Activated CD4-positive, alpha-beta T cell treated with anti-CD3 and anti-CD28 coated beads, Interleukin-2, amount 10 ng/mL, durations not matched to agents 24 days and 14 days (primary cell): ENCODE measurements around the gene VPS25. TPM values are rescaled to one million over a fixed set of nuclear protein-coding genes. Genes with fewer than 3 reads are reported as not detected.
A peak's percentile ranks its signal among the peaks of the same experiment; 100 is the strongest.

ENCODE experiments used
- DNase-seq: peaks from one replicate; pipeline ENCODE4 v3.0.0; 2022
- H3K27ac Mint-ChIP-seq: one replicate; pipeline ENCODE4 v1.8.0; 2022; ENCODE audit warnings: mild to moderate bottlenecking, mixed read lengths
- H3K27me3 Mint-ChIP-seq: one replicate; pipeline ENCODE4 v1.8.0; 2022; ENCODE audit warnings: mixed read lengths
- H3K36me3 Mint-ChIP-seq: one replicate; pipeline ENCODE4 v1.8.0; 2022; ENCODE audit warnings: low read depth, mild to moderate bottlenecking, mixed read lengths
- H3K4me1 Mint-ChIP-seq: one replicate; pipeline ENCODE4 v1.8.0; 2021; ENCODE audit warnings: mixed read lengths
- H3K4me3 Mint-ChIP-seq: one replicate; pipeline ENCODE4 v1.8.0; 2022; ENCODE audit warnings: mild to moderate bottlenecking, moderate library complexity, mixed read lengths
- H3K9me3 Mint-ChIP-seq: one replicate; pipeline ENCODE4 v1.8.0; 2021; ENCODE audit warnings: mixed read lengths
- intact Hi-C: fragments of 100-400 bp; cut with micrococcal nuclease; formaldehyde crosslinking; loops from one replicate; pipeline ENCODE4 v1.15.1; 2023
- total RNA-seq: library from RNA; stranded (reverse); gene quantifications from 2 replicates; pipeline ENCODE4 v1.2.3, GENCODE V29; 2022

VPS25 gene
- total RNA-seq, 1 donor from 2014 or later = 89.5 TPM

GRCh38 chr17:42795061-42795460 lies 21.8 kb downstream of the VPS25 start:
- H3K27me3 Mint-ChIP-seq = peaks cover 10% of the 10 kb centered on the region
- intact Hi-C loops = no loop called here
- peak overlapping the region; percentile 40 for H3K27ac Mint-ChIP-seq
- H3K4me3 Mint-ChIP-seq = no peak overlapping the region
- H3K36me3 Mint-ChIP-seq = peaks cover 10% of the 10 kb centered on the region
- H3K4me1 Mint-ChIP-seq = peaks cover 16% of the 10 kb centered on the region
- peaks cover 3% of the 10 kb centered on the region for H3K9me3 Mint-ChIP-seq
- no peak for DNase-seq

GRCh38 chr17:42795465-42795864 lies 22.2 kb downstream of the VPS25 start:
- Mint-ChIP-seq H3K4me3 (peak overlapping the region; percentile 19), H3K27ac (no peak overlapping the region), H3K9me3 (peaks cover 3% of the 10 kb centered on the region), H3K4me1 (peaks cover 16% of the 10 kb centered on the region), H3K27me3 (peaks cover 10% of the 10 kb centered on the region), H3K36me3 (peaks cover 10% of the 10 kb centered on the region)
- intact Hi-C loops = no loop called here
- DNase-seq = no peak

GRCh38 chr17:42796066-42796758 lies 23.0 kb downstream of the VPS25 start:
- intact Hi-C loops = no loop called here
- peaks cover 10% of the 10 kb centered on the region for H3K36me3 Mint-ChIP-seq
- peaks cover 9% of the 10 kb centered on the region for H3K27me3 Mint-ChIP-seq
- DNase-seq = no peak
- peaks cover 3% of the 10 kb centered on the region for H3K9me3 Mint-ChIP-seq
- H3K4me1 Mint-ChIP-seq = peaks cover 16% of the 10 kb centered on the region
- no peak overlapping the region for H3K4me3 Mint-ChIP-seq
- no peak overlapping the region for H3K27ac Mint-ChIP-seq

GRCh38 chr17:42797067-42798007 lies 24.1 kb downstream of the VPS25 start:
- DNase-seq = no peak
- H3K36me3 Mint-ChIP-seq = peaks cover 10% of the 10 kb centered on the region
- peaks cover 3% of the 10 kb centered on the region for H3K9me3 Mint-ChIP-seq
- H3K4me3 Mint-ChIP-seq = peak overlapping the region; percentile 95
- peaks cover 16% of the 10 kb centered on the region for H3K4me1 Mint-ChIP-seq
- intact Hi-C loops = loop anchor here (1.0 kb wide), 1 partner anchor 27 kb away; the partner anchor contains the start of gene BECN1
- H3K27me3 Mint-ChIP-seq = peaks cover 12% of the 10 kb centered on the region
- H3K27ac Mint-ChIP-seq = no peak overlapping the region

- DNase-seq = no peak
- Mint-ChIP-seq H3K4me1 (peaks cover 16% of the 10 kb centered on the region), H3K27ac (peak overlapping the region; percentile 73), H3K4me3 (peak overlapping the region; percentile 95), H3K9me3 (peaks cover 3% of the 10 kb centered on the region), H3K27me3 (peaks cover 12% of the 10 kb centered on the region), H3K36me3 (peaks cover 10% of the 10 kb centered on the region)
- intact Hi-C loops = loop anchor here (1.0 kb wide), 1 partner anchor 26 kb away; the partner anchor contains the start of gene BECN1
Measured at GRCh38 chr17:42798011-42798382, 24.7 kb downstream of the VPS25 start.

- Mint-ChIP-seq H3K27ac (peak within 1 kb of the TSS; percentile 73), H3K9me3 (peaks cover 3% of the 10 kb centered on the region), H3K36me3 (peaks cover 10% of the 10 kb centered on the region), H3K27me3 (peaks cover 12% of the 10 kb centered on the region), H3K4me1 (peaks cover 16% of the 10 kb centered on the region), H3K4me3 (peak within 1 kb of the TSS; percentile 95)
- peak; percentile 95 for DNase-seq
- intact Hi-C loops = loop anchor here (1.0 kb wide), 1 partner anchor 26 kb away; the partner anchor contains the start of gene BECN1
Measured at GRCh38 chr17:42798383-42799380, 25.4 kb downstream of the VPS25 start, which contains the start of the genes CNTD1 and COA3. Gene CNTD1 (plus strand): TSS chr17:42798861. CDS start chr17:42799068, 207 bp downstream. Gene COA3 (minus strand): TSS chr17:42798704. CDS start chr17:42798681, 23 bp downstream.

- Mint-ChIP-seq H3K4me1 (peaks cover 4% of the 10 kb centered on the region), H3K4me3 (no peak overlapping the region), H3K27ac (no peak overlapping the region), H3K9me3 (peaks cover 3% of the 10 kb centered on the region), H3K36me3 (peaks cover 2% of the 10 kb centered on the region), H3K27me3 (peaks cover 12% of the 10 kb centered on the region)
- intact Hi-C loops = no loop called here
- no peak for DNase-seq
Measured at GRCh38 chr17:42803074-42803883, 30.0 kb downstream of the VPS25 start.

- H3K9me3 Mint-ChIP-seq = no peaks in the 10 kb centered on the region
- H3K4me3 Mint-ChIP-seq = no peak overlapping the region
- intact Hi-C loops = no loop called here
- H3K4me1 Mint-ChIP-seq = no peaks in the 10 kb centered on the region
- no peak overlapping the region for H3K27ac Mint-ChIP-seq
- no peak for DNase-seq
- H3K36me3 Mint-ChIP-seq = peaks cover 10% of the 10 kb centered on the region
- peaks cover 10% of the 10 kb centered on the region for H3K27me3 Mint-ChIP-seq
Measured at GRCh38 chr17:42804918-42805367, 31.7 kb downstream of the VPS25 start.

- intact Hi-C loops = no loop called here
- H3K4me3 Mint-ChIP-seq = no peak overlapping the region
- peaks cover 2% of the 10 kb centered on the region for H3K4me1 Mint-ChIP-seq
- H3K9me3 Mint-ChIP-seq = no peaks in the 10 kb centered on the region
- DNase-seq = no peak
- H3K36me3 Mint-ChIP-seq = peaks cover 19% of the 10 kb centered on the region
- H3K27me3 Mint-ChIP-seq = peaks cover 3% of the 10 kb centered on the region
- no peak overlapping the region for H3K27ac Mint-ChIP-seq
Measured at GRCh38 chr17:42806249-42806648, 33.0 kb downstream of the VPS25 start.

- no peak overlapping the region for H3K4me3 Mint-ChIP-seq
Measured at GRCh38 chr17:42809250-42809649, 36.0 kb downstream of the VPS25 start.

GRCh38 chr17:42814633-42815399 lies 41.6 kb downstream of the VPS25 start:
- Mint-ChIP-seq H3K4me3 (no peak overlapping the region), H3K36me3 (peaks cover 64% of the 10 kb centered on the region), H3K4me1 (peaks cover 2% of the 10 kb centered on the region)

More at GRCh38 chr17:42809250-42809649, 36.0 kb downstream of the VPS25 start:
- intact Hi-C loops = no loop called here
- Mint-ChIP-seq H3K4me1 (peaks cover 2% of the 10 kb centered on the region), H3K9me3 (no peaks in the 10 kb centered on the region), H3K27me3 (no peaks in the 10 kb centered on the region), H3K27ac (no peak overlapping the region), H3K36me3 (peaks cover 31% of the 10 kb centered on the region)
- no peak for DNase-seq

GRCh38 chr17:42817866-42818265 lies 44.6 kb downstream of the VPS25 start:
- peaks cover 13% of the 10 kb centered on the region for H3K4me1 Mint-ChIP-seq
- peaks cover 62% of the 10 kb centered on the region for H3K36me3 Mint-ChIP-seq
- no peaks in the 10 kb centered on the region for H3K27me3 Mint-ChIP-seq
- no peak overlapping the region for H3K4me3 Mint-ChIP-seq
- no peak overlapping the region for H3K27ac Mint-ChIP-seq
- no peaks in the 10 kb centered on the region for H3K9me3 Mint-ChIP-seq
- no peak for DNase-seq
- intact Hi-C loops = no loop called here

More at GRCh38 chr17:42814633-42815399, 41.6 kb downstream of the VPS25 start:
- H3K27me3 Mint-ChIP-seq = no peaks in the 10 kb centered on the region
- no peak for DNase-seq
- H3K27ac Mint-ChIP-seq = no peak overlapping the region
- no peaks in the 10 kb centered on the region for H3K9me3 Mint-ChIP-seq
- intact Hi-C loops = no loop called here
